Epithelial cell of proximal tubule (primary cell): ENCODE results near the gene PLD1. TPM values are rescaled to one million over a fixed set of nuclear protein-coding genes. Genes with fewer than 3 reads are reported as not detected.

Source experiments
- DNase-seq: peaks from one replicate; pipeline ENCODE4 v3.0.0-alpha.2; 2011; ENCODE audit warnings: low read depth
- H3K4me3 ChIP-seq: 2 replicates; pipeline ENCODE4 v1.5.1; 2011; ENCODE audit warnings: low read depth, mild to moderate bottlenecking, low read length
- total RNA-seq: library from RNA; depleted of rRNA; stranded (reverse); fragments of >200 nt; gene quantifications from 2 replicates; pipeline ENCODE4 v1.2.3, GENCODE V29; 2015
- TF ChIP-seq, protein P1 (sequence below): conservative IDR thresholded peaks from 2 replicates; pipeline ENCODE4 v1.5.1; 2012; ENCODE audit warnings: low read depth, mild to moderate bottlenecking, low read length

The PLD1 gene
- total RNA-seq, 1 donor from 2014 or later = 5.1 TPM

DNA sequence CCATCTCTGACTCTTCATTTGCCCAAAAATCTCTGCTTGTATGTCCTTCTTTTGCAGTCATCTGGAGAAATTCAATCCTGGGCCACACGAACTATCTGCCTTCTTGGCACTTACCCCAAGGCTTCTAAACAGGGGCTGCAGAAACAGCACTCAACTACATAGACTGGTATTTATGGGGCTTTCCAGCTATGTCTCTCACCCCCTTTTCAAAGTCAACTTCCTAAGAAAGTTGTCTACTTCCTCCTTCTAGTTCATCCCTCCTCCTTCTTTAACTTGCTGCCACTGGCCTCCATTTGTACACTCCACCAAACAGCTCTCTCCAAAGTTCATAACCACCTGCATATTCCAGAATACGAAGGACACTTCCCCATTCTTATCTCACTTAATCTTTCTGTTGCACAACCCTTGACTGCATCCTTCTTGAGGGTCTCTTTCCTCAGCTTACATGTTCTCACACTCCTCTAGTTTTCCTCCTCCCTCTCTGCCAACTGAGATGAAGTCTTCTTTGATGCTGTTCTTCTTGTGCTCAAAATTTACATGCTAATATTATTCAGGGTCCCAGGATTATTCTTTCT, 55.2 kb downstream of the PLD1 start:
- TF ChIP-seq, protein P1, sequence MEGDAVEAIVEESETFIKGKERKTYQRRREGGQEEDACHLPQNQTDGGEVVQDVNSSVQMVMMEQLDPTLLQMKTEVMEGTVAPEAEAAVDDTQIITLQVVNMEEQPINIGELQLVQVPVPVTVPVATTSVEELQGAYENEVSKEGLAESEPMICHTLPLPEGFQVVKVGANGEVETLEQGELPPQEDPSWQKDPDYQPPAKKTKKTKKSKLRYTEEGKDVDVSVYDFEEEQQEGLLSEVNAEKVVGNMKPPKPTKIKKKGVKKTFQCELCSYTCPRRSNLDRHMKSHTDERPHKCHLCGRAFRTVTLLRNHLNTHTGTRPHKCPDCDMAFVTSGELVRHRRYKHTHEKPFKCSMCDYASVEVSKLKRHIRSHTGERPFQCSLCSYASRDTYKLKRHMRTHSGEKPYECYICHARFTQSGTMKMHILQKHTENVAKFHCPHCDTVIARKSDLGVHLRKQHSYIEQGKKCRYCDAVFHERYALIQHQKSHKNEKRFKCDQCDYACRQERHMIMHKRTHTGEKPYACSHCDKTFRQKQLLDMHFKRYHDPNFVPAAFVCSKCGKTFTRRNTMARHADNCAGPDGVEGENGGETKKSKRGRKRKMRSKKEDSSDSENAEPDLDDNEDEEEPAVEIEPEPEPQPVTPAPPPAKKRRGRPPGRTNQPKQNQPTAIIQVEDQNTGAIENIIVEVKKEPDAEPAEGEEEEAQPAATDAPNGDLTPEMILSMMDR = no peak
- H3K4me3 ChIP-seq = no peak overlapping the region
- DNase-seq = no peak

DNA sequence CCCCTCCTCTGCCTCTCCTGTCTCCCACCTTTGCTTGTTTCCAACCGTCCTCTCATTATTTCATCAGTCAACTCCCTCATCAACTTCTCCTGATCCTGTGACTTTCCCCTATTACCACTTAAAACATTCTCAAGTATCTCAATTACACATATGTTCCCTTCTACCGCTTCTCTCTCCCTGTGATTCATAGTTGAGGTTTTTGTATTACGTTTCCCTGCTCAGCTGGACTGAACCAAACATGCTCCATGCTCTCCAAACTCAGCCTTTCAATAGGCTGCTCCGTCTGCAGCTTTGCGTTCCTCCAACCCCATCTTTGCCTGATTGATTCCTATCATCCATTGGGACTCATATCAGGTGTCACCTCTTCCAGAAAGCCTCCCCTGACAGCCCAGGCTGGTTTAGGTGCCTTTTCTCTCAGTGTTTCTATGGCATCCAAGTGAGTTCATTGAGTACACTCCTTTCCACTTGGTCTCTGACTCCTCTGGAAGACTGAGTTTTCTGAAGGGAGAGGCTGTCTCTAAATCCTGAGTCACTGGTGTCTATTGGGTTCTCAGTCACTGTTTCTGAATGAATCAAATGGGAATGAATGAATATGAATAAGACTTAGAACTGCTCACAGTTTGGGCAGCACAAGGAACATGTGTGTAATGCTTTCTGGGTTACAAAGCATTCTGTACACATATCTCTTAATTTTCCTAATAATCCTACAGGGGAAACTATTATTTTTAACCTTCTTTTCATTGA, 56.4 kb downstream of the PLD1 start:
- no peak for DNase-seq
- H3K4me3 ChIP-seq = no peak overlapping the region
- TF ChIP-seq, protein P1 = no peak

DNA sequence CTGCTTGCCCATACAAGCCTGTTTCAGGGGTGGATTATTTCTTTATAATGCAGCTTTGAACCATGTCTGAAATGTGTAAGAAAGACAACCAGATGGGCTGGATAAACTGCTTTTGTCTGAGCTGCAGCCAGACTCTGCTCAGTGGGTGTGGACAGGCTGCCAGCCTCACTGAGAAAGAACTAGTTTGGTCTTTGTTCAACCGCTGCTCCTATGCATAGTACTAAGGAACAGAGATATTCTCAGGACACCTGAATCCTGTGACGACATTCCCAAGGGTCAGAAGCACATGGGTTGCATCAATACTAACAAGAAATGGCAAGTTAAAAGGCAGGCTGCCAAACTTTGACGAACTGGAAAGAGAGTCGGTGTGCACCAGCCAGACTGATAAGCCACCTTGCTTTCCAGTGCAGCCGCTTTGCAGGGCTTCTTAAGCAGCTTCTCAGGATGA, 57.2 kb downstream of the PLD1 start:
- no peak for DNase-seq
- no peak overlapping the region for H3K4me3 ChIP-seq
- TF ChIP-seq, protein P1 = no peak

DNA sequence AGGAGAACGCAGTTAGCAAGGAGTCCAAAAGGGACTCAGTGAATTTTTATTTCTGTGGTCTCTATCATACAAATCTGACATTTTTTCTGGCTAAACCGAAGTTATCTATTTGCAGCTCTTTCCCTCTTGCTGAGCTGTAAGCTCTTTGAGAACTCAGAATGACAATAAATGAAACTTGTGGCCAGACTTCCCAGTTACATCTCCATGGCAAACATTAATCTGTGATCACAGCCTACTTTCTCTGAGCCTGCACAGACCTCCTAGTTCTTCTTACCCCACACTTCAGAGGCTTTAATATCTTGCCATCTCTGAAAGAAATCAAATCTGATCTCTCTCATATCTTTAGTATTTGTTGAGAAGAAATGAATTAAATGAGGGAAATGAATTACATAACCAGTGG, 58.0 kb downstream of the PLD1 start:
- TF ChIP-seq, protein P1 = no peak
- no peak overlapping the region for H3K4me3 ChIP-seq
- no peak for DNase-seq

DNA sequence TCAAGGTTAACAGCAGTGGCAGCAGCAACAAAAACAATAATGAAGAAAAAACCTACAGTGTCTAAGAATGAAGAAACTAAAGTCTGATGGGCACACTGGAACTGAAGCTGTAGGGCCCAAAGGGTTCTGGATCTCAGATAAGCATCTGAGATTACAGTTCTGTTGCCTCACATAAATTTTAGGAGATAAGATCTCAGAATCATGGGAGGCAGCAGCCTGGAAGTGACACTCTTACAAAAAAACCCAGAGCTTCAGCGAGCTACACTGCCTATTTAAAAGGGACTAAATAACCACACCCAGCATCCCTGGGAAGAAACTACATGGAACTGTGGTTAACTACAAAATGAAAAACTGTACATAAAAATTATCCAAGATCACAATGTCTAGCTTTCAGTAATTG, 61.2 kb downstream of the PLD1 start:
- TF ChIP-seq, protein P1 = no peak
- DNase-seq = no peak

DNA sequence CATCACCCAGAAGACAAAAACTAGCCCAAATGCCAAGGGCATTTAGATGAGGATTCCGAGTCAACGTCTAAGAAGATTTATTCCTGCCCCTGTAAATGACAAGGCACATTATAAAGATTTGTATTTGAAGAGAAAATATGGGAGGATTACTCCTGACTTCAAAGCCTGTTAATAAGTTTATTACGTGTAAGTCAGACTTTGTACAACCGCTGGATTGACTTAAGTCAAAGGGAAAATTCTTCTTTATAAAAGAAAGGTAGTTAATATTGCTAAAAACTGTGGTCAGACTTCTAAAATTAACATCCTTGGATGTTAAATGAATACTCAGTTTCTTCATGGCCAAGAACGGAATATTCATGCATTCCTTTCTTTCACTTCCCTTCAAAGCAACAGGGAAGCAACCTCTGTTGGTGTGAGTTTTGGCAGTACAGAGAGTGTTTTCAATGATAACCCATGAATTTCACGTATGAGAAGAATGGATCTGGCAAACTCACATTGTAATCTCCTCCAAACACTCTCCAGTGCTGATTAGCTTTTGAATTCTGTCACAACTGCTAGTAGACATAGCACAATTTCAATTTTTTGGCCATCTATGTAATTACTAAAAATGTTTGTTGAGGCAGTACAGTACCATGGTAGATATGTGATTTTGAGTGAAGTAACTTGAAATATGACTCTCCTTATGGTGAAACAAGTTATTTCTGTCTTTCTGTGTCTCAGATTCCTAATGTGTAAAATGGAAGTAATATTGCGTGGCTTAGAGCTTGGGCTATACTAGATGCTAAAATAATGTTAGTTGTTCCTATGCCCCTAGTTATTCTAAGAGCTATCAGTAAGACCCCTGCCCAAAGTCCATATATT, 62.0 kb downstream of the PLD1 start:
- no peak overlapping the region for H3K4me3 ChIP-seq
- TF ChIP-seq, protein P1 = no peak
- no peak for DNase-seq

More for the DNA sequence above, 61.2 kb downstream of the PLD1 start:
- H3K4me3 ChIP-seq = no peak overlapping the region
